GM18873 (cell line): Measurements from ENCODE around the gene MRTFA.
"Not testable (repeated sequence)": the region's sequence is repeated elsewhere in the genome, so short reads cannot be mapped to it uniquely, and the experiment has no call there.

Experiments used
- ATAC-seq: cut with Tn5 transposase; IDR thresholded peaks from one replicate; pipeline ENCODE4 v1.9.1; 2021; ENCODE audit warnings: mild to moderate bottlenecking, moderate library complexity, moderate number of reproducible peaks; ENCODE audit not compliant: unreplicated experiment, low FRiP score

Gene MRTFA

DNA sequence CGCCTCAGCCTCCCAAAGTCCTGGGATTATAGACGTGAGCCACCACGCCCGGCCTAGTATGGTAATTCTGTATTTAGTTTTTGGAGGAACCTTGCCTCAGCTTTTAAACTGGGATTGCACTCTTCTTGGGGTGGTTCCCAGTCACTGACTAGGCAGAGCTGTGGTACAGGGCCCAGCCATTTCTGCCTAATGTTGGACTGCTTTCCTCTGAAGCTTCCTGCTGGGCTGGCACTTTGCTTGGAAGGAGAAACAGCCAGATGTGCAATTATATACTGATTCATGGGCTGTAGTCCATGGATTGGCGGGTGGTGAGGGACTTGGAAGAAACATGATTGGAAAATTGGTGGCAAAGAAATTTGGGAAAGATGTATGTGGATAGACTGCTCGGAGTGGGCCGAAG, 25.2 kb upstream of the MRTFA start:
- no peak for ATAC-seq

DNA sequence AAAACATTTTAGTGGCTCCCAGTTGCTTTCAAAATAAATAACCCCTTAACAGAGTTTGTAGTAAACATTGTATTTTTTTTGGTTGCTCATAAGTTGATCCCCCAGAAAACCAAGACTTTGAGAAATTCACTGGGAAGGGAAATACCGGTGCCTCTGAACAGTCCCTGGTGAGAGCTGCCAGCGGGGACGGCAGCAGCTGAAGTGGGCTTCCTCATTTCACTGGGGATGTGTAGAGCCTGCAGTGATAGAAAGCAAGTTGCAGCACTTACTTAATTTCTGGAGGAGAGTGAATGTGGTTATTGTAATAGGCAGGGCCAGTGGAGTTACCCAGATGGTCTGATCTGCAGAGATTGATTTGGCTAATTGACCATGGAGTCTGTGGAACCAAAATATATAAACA, 24.2 kb upstream of the MRTFA start:
- ATAC-seq, result no peak

DNA sequence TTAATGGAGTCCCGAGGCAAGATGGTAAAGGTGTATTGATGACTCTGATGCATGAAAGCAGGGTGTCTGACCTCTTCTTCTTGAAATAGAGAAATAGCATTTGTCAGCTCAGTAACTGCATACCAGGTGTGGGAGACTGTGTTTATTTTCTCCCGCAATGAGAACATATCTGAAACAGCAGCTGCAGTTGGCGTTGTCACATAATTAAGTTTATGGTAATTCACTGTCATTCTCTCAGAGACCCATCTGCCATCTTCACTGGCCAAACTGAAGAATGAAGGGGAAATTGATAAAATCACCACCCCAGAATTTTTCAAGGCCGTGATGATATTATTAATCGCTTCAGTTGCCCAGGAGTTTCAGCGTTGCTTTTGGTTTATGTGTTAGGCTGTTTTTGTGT, 22.6 kb upstream of the MRTFA start:
- no peak for ATAC-seq

DNA sequence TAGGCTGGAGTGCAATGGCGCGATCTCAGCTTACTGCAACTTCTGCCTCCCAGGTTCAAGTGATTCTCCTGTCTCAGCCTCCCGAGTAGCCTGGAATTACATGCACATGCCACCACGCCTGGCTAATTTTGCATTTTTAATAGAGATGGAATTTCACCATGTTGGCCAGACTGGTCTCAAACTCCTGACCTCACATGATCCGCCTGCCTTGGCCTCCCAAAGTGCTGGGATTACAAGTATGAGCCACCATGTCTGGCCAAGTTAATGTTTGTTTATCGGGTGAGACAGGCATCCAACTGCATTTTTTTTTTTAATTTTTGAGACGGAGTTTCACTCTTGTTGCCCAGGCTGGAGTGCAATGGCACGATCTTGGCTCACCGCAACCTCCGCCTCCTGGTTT, 20.1 kb upstream of the MRTFA start:
- ATAC-seq, result not testable (repeated sequence)

DNA sequence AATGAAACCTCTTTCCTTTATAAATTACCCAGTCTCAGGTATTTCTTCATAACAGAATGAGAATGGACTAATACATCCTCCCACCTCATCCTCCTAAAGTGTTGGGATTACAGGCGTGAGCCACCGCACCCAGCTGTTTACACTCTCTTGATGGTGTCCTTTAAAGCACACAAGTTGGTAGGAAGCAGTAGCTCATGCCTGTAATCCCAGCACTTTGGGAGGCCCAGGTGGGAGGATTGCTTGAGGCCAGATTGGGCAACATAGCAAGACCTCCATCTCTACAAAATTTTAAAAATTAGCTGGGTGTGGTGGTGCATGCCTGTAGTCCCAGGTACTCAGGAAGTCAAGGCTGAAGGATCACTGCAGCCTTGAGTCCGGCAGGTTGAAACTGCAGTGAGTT, 19.4 kb upstream of the MRTFA start:
- not testable (repeated sequence) for ATAC-seq

DNA sequence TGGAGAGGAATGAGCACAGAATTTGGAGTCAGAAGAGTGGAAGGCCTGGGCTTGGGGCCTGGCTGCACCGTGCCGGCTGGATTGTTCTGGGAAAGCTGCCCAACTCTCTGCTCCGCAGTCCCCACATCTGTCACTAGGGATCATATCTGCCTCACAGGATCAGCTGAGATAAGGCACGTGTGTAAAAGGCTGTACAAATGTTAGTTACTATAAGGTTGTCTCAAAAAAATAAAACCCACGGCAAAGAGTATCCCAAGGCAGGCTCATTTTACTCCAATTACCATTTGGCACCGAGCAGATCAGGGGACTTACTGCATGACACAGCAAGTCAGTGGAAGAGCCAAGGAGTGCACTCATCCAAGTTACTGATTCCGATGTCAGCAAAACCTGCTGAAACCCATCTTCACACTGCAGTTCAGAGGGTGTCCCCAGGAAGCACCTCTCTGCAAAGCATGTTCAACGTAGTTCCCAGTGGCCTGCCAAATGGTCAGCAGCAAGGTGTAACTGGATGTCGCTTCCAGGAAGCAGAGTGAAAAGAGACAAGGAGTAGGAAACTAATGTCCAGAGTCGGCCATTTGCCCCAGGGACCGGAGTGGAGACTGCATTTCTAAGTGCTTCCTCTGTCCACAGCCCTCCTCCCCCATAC, 18.1 kb upstream of the MRTFA start:
- ATAC-seq, result no peak

DNA sequence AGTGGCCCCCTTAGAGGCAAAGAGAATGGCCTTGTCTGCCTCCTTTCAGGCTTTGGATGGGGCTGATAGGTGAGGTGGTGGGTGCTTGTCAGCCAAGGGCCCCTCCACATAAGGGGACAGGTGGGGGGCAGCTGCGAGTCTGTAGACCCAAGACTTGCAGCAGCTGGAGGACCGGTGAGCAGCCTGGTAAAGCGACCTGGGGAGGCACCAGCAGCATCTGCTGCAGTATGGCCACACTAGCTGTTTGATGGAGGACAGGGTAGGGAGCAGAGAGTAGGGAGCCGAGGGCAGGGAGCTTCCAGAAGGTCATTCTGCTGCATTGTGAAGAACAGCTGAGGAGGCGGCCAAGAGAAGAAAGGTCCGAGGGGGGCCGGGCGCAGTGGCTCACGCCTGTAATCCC, 16.8 kb upstream of the MRTFA start:
- ATAC-seq, result no peak

DNA sequence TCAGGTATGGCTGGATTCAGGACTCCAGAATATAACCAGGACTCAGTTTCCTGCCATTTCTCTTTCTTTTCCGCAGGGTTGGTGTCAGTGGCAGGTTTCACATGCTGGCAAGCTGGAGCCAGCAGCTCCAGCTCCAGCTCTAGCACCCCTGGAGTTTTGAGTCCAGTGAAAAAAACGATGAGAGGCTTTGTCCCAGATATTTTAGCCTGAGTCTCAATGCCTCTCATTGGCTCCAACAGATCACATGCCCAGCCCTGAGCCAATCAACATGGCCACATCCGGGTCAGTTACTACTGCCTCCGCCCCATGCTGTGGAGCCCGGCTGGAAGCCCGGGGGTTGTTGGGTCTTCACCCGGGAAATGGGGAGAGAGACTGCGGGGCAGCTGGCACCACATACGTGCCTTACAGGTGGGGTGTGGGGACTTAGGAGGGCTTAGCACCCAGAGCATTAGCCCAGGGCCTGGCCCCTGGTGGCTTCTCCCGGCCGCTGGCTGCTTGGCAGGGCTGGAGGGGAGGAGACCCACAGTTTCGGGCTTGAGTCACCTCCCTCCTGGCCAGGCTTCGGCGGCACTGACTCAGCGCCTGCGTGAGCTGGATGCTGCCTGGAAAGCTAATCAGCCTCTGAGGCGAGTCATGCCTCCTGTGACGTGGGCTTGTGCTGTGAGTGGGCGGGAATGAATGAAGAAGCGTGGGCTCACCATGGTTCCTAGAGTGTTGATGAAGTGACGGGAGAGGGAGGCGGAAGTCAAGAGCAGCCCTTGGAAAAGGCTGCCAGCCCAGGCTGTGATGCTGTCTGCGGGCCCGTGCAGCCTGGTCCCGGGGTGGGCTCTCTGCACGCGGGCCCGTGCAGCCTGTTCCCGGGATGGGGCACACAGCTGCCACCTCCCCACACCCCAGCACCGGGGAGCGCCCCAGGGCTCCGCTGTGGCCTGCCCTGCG, 15.3 kb upstream of the MRTFA start:
- ATAC-seq, result no peak

DNA sequence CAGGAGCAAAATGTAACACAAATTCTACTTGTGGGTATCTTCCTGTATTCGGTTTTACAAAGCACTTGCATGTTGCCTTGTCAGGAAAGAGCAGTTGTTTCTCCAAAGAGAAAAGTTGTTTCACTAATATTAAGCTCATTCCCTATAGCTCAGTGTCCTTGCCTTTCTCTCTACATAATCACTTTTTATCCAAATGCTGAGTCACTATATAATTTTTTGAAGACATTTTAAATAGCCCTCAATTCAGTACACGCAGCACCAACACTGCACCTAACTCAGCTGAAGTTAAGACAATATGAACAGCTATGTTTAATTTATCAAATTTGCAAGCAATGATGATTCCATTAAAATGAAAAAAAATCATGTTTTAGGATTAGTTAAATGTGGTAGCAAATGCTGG, 14.5 kb upstream of the MRTFA start:
- ATAC-seq, result no peak

DNA sequence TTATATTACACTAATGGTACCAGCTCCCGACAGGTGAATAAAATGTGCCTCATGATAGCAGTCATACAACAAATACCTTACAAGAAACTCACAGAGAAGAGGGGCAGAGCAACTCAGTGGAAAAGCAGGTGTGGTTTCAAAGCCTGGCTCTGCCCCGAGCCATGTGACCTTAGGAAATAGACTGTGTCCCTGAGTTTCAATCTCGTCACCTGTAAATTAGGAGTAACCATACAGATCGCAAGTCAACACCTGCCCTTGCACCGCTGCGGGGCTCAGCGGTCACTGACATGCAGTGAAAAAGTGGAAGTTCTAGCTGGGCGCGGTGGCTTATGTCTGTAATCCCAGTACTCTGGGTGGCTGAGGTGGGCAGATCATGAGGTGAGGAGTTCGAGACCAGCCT, 11.9 kb upstream of the MRTFA start:
- ATAC-seq, result no peak

DNA sequence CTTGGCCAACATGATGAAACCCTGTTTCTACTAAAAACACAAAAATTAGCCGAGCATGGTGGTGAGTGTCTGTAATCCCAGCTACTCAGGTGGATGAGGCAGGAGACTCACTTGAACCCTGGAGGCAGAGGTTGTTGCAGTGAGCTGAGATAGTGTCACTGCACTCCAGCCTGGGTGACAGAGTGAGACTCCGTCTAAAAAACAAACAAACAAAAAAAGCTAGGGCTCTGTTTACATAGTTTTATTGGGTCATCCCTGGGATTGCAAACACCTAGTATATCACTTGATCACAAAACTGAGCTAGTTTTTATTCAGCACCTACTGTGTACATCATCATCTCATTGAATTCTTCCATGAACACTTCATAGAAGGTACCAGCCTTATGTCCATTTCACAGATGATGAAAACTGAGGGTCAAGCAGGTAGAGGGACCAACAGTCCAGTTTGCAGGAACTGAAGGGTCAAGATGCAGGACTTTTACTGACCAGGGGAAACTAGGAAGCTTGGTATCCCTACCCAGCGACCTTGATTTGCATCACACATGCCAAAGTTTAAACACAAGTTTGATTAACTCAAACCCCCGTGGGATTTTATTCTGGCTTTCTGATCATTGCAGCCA, 9.2 kb upstream of the MRTFA start:
- no peak for ATAC-seq

DNA sequence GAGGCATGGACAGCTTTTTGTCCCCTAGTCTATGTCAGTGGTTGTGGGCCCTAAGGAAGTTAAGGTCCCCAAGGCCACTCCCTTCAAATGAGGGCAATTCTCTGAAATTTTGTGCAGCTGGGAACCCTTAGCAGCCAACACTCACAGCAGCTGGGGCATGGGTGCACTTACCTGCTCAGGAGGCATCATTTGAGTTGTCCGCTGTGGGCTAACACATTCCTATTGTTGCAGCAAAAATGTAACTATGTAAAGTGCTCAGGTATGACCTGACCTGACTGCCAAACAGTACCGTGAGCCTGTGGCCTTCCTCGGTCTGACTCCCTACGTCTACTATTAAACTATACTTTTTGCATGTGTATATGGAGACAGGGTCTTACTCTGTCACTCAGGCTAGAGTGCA, 5.8 kb upstream of the MRTFA start:
- no peak for ATAC-seq

DNA sequence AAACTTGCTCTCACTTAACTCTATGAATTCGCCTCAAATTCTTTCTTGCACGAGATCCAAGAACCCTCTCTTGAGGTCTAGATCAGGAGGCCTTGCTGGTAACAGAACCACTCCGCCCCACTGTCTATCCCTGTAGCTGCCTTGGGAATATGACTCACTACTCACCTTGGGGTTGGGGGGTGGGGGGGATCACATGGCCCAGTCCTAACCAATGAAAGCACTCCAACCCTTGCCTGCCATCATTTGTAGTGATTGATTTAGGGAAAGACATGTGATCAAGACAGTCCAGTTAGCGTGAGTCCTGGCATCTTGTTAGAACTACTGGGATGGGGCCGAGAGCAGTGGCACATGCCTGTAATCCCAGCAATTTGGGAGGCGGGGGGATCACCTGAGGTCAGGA, 4.8 kb upstream of the MRTFA start:
- ATAC-seq, result no peak

DNA sequence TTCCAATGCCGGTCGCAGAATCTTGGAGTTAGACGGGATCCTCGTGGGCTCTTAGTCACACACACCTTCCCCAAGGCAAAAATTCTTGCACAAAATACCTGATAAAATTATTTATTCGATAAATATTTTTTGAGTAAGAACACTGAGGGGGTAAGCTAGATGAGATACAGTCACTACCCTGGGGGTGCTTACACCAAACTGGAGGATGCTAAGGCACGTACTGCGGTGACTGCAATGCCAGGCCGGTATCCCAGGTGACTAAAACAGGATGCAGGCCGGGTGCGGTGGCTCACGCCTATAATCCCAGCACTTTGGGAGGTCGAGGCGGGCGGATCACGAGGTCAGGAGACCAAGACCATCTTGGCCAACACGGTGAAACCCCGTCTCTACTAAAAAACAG, 1.7 kb upstream of the MRTFA start:
- no peak for ATAC-seq

DNA sequence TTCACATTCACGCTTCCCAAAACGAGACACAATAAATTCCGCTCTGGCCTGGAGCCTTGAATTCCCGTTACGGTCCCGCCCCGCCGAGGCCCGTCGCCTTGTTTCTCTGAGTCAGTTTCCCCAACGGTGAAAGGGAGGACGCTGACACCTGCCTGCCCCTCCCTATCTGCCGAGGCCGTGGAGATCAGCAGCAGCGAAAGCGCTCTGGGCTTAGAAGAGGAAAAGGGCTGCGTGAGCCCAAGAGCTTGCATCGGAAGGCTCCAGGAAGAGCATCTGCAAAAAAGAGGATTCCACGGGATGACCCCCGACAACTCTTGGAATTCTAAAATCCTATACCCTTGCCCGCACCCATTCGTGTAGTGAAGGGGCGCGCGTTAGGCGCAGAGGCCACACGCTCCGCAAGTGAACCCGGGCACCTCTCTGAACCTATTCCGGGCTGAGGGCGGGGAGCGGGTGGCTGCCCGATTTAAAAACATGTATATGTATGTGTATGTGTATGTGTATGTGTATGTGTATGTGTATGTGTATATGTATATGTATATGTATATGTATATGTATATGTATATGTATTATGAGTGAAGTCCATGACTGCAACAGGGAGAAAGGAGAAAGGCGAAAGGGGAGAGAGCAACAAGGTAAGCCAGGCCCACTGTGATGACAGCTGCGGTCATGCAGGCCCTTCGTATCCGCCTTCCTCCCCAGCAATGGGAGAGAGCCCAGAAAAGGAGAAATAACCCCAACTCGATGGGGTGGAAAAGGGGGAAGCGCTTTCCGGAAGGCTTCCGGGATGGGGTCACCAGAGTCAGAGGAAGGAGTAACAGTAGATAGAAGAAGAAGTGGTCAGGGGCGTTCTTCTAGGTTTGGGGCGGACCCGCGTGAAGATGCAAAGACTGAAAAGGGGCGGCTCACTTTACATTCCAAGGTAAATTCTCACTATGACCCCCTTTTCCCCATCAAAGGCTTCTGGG, 948 bp upstream of the MRTFA start:
- peak; percentile 8 for ATAC-seq

DNA sequence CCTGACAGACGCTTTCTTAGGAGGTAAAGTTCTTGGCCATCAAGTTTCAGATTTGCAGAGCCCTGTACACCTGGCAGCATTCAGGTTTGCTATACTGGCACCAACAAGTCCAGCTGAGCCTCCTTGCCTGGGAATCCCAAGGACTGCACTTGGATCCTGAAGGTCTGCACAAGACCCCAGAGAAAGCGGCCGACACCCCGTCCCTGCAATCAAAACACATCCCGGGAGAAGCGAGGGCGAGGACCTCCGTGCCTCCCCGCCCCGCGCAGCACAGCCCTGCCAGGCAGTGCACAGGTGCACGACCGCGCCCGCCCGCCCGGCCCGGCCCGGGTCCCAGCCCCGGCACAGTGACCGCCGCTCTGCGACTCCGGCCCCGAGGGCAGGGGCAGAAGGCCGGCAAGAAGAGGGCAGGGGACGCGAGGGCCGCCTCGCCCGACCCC, 559 bp downstream of the MRTFA start:
- peak; percentile 13 for ATAC-seq

DNA sequence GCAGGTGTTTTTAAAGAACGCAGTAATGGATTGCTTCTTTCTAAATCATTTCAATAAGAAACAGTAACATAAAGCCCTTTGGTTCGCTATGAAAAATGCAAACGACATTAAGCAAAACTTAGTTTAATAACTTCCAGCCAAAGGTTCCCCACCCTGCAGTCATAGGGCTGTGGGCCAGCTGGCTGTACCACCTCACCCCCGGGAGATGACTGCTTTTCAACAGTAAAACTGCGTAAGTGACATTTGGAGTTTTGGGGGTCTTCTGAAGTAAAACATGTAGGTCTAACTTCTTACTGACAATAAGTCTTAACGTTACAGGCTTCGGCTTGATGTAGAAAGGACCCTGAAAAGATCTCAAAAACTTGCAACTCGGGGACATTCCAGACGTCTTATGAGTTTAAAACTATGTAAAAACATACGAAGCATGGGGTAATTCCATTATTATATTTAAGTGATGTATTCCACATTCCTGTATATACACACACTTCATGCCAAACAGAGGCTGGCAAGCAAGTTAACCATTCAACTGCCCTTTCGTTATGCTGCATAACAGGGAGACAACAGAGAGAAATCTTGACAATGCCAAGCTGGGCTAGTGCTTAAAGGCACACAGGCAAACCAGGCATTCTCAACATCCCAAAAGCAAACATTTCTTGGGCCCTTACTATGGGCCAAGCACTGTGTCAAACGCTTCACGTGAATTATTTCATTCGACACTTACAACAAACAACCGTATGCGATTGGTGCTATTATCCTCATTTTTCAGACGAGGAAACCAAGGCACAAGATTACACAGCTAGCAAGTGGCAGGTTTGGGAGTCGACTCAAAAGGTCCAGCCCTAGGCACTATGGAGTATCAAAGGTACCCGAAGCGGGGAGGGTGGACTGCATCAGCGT, 1.2 kb downstream of the MRTFA start:
- ATAC-seq, result no peak

DNA sequence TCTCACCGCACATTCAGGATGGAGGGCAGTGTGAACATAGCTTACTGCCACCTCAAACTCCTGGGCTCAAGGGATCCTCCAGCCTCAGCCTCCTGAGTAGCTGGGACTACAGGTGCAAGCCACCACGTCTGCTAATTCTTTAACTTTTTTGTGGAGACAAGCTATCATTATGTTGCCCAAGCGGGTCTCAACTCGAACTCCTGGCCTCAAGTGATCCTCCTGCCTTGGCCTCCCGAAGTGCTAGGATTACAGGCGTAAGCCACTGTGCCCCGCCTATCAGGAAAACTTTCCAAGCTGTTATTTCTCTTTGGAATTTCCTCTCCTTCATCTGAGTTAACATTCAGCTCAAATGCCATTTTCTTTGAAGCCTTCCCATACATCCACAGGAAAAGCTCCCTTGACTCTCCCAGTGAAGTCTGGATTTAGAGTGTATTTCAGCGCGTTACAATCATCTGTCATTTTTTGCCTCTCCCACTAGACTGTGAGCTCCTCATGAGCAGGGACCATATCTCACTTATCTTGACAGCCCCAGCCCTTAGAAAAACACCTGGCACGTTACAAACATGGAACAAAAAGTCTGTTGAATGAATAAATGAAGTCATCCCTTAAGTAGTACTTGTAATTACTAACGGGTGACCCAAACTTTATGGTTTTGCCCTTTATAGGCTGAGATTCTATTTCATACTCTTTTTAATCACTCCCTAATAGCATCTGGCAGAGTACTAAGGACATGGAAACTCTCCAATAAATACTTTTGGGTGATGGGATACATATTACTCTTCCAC, 2.2 kb downstream of the MRTFA start:
- no peak for ATAC-seq

DNA sequence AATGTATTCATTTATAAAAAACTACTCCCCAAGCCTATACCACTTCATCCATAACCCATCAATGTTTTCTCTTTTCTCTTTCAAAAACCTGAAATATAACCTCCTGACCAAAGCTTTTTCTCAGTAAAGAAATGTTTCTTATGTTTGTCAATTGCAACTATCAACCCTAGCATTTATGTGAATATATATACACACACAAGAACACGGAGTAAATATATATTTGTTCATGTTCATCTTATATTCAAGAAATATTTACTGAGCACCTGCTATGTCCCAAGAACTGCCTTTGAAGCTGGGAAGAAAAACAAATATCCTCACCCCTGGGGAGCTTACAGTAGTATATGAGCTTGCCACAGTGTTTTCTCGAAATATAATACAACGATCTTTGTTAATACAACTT, 3.5 kb downstream of the MRTFA start:
- ATAC-seq, result no peak
